Peyer's patch (tissue), 4 donors: ENCODE results near the gene PCIF1.

ENCODE experiments used
- POLR2A ChIP-seq, 2 donors: fragments of 450-650 bp; IDR thresholded peaks; one replicate each; pipeline ENCODE4 v1.5.1; 2017; ENCODE audit warnings: antibody characterized with exemption in 2 of 2, mild to moderate bottlenecking in 2 of 2, moderate library complexity in 2 of 2
- TF ChIP-seq, protein P1 (sequence below), 6 experiments: fragments of 450-650 bp in 4 of 6; fragments of 200-600 bp in 2 of 6; sonication (generic) in 1 of 6; IDR thresholded peaks; one replicate each; pipeline ENCODE4 v1.5.1; 2017 to 2019; ENCODE audit warnings: antibody characterized with exemption in 6 of 6, mild to moderate bottlenecking in 3 of 6, moderate library complexity in 1 of 6

DNA sequence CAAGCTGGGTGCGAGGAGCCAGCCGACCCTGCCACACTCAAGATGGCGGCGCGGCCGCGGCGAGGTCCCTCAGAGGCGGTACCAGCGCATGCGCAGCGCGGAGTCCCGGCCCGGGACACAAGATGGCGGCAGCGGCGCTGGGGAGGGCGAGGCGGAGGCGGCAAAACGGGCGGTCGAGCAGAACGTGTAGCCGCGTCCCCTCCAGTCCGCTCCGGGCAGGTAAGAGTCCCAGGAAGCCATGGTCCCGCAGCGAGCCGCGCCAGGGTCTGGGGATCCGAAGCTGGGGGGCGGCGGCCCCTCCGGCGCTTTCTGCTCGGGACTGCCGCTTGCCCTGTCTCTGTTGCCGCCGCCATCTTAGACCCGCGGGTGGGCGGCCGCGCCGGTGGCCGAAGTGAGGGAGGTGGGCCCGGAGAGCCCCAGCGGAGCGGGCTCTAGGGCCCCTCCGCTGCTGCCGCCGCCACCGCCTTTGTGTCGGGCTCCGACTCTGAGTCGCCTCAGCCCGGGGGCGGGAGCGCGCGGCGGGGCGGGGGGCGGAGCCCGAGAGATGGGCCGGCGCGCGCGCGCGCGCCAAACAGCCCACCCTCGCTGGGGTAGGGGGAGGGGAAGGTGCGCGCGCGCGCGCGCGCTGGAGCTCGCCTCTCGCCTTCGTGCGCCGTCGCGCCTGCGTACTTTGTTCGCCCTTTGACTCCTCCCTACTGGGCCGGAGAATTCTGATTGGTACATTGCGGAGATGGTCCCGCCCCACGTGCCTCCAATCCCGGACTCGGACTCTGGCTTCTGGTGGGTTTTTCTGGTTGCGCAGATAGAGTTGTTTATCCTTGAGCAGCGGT is at the start of gene PCIF1:
- TF ChIP-seq, protein P1, sequence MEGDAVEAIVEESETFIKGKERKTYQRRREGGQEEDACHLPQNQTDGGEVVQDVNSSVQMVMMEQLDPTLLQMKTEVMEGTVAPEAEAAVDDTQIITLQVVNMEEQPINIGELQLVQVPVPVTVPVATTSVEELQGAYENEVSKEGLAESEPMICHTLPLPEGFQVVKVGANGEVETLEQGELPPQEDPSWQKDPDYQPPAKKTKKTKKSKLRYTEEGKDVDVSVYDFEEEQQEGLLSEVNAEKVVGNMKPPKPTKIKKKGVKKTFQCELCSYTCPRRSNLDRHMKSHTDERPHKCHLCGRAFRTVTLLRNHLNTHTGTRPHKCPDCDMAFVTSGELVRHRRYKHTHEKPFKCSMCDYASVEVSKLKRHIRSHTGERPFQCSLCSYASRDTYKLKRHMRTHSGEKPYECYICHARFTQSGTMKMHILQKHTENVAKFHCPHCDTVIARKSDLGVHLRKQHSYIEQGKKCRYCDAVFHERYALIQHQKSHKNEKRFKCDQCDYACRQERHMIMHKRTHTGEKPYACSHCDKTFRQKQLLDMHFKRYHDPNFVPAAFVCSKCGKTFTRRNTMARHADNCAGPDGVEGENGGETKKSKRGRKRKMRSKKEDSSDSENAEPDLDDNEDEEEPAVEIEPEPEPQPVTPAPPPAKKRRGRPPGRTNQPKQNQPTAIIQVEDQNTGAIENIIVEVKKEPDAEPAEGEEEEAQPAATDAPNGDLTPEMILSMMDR (IDR thresholded peaks at IDR 0.05) = peak in 2 of 6 experiments; percentile 1 to 17
- TF ChIP-seq POLR2A (IDR thresholded peaks at IDR 0.05) = peak; percentile 86 to 93
